ENCODE results near the gene TBC1D22B. TPM values are rescaled to one million over a fixed set of nuclear protein-coding genes. Genes with fewer than 3 reads are reported as not detected.

TBC1D22B gene
- polyA plus RNA-seq, 3 donors = 3.9 to 5.0 (median 4.9) TPM

DNA sequence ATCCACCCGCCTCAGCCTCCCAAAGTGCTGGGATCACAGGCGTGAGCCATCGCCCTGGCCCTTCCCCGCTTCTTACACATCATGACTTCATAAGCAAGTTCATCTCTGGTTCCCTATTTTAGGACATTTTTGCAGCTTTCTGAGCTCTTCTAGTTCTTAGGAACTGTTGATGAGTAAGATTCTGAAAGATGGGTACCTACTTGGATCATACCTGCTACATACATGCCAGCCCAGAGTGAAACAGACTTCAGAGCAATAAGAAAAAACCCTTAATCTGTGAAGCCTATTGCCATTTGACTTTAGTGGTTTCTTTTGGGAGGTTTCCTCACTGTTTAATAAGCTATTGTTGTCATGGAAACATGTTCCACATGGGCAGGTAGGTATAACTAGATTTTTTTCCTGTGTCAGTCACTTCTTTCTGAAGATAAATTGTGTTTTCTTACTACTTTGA lies 28.3 kb downstream of the TBC1D22B start:
- Mint-ChIP-seq H3K27ac (no peak overlapping the region), H3K4me3 (no peak overlapping the region), H3K27me3 (ENCODE audit: low read depth in 3 of 3) (peaks cover 0 to 2% (median 0%) of the 10 kb centered on the region in 3 donors), H3K9me3 (peaks cover 0 to 2% (median 0%) of the 10 kb centered on the region in 7 donors), H3K36me3 (peaks cover 71 to 90% of the 10 kb centered on the region in 2 donors), H3K4me1 (peaks cover 13% of the 10 kb centered on the region)
- H3K4me3 ChIP-seq (replicated peaks in 1 of 3; ENCODE audit: low read depth in 2 of 3, low read length in 3 of 3) = no peak overlapping the region
- H3K27me3 ChIP-seq (ENCODE audit: control insufficient read depth in 2 of 2, insufficient read depth in 2 of 2, low read length in 2 of 2) = no peaks in the 10 kb centered on the region
- no peak for DNase-seq
- no peaks in the 10 kb centered on the region for H4K20me1 ChIP-seq (ENCODE audit: insufficient read depth, low read length)
- TF ChIP-seq, protein P1, sequence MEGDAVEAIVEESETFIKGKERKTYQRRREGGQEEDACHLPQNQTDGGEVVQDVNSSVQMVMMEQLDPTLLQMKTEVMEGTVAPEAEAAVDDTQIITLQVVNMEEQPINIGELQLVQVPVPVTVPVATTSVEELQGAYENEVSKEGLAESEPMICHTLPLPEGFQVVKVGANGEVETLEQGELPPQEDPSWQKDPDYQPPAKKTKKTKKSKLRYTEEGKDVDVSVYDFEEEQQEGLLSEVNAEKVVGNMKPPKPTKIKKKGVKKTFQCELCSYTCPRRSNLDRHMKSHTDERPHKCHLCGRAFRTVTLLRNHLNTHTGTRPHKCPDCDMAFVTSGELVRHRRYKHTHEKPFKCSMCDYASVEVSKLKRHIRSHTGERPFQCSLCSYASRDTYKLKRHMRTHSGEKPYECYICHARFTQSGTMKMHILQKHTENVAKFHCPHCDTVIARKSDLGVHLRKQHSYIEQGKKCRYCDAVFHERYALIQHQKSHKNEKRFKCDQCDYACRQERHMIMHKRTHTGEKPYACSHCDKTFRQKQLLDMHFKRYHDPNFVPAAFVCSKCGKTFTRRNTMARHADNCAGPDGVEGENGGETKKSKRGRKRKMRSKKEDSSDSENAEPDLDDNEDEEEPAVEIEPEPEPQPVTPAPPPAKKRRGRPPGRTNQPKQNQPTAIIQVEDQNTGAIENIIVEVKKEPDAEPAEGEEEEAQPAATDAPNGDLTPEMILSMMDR (IDR thresholded peaks at IDR 0.05) = no peak
- H3K27ac ChIP-seq (ENCODE audit: low read depth in 1 of 2, low read length in 2 of 2) = no peak overlapping the region
- peaks cover 13 to 14% of the 10 kb centered on the region in 2 donors for H3K4me1 ChIP-seq (ENCODE audit: control insufficient read depth in 1 of 2, insufficient read depth in 2 of 2, low read length in 2 of 2)
- intact Hi-C loops (cut with micrococcal nuclease) = no loop called here
- H3K36me3 ChIP-seq (replicated peaks in 1 of 2; ENCODE audit: control insufficient read depth in 1 of 2, insufficient read depth in 2 of 2, low read length in 2 of 2) = peaks cover 55 to 91% of the 10 kb centered on the region in 2 donors
- peaks cover 10% of the 10 kb centered on the region for H3K79me2 ChIP-seq (ENCODE audit: insufficient read depth, low read length)
- WGBS (ENCODE audit: insufficient coverage) = no CpG with 5 or more reads among the region's 4 CpGs
- H3K4me2 ChIP-seq (replicated peaks; ENCODE audit: extremely low read depth, low read length, poor library complexity, severe bottlenecking) = no peak overlapping the region
- H3K9me3 ChIP-seq (replicated peaks in 1 of 2; ENCODE audit: control insufficient read depth in 1 of 2, insufficient read depth in 1 of 2, low read length in 2 of 2) = no peaks in the 10 kb centered on the region
- no peak overlapping the region for H3K9ac ChIP-seq (ENCODE audit: insufficient read depth, low read length, poor library complexity, severe bottlenecking)
- H2AFZ ChIP-seq (ENCODE audit: insufficient read depth, low read depth, low read length, poor library complexity, severe bottlenecking) = no peak overlapping the region

DNA sequence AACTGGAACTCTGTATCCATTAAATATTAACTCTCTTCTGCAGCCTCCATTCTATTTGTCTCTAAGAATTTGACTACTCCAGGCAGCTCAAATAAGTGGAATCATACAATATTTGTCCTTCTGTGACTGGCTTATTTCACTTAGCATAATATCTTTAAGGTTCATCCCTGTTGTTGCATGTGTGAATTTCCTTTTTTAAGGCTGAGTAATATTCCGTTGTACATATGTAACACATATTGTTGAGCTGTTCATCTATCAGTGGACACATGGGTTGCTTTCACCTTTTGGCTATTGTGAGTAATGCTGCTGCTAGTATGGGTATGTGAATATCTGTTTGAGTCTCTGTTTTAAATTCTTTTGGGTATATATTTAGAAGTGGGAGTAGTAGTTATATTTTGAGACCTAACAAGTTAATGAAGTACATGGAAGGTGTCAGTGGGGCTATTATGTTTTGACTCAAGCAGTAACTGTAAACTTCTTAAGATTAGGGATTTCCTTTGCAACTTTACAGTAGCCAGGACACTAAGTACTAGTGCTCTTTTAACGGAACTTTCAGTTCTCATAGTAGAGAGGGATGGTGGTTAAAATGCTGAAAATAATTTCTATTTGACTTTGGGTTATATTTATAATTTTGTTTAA lies 30.1 kb downstream of the TBC1D22B start:
- no peaks in the 10 kb centered on the region for H3K4me1 ChIP-seq (ENCODE audit: control insufficient read depth in 1 of 2, insufficient read depth in 2 of 2, low read length in 2 of 2)
- no peaks in the 10 kb centered on the region for H4K20me1 ChIP-seq (ENCODE audit: insufficient read depth, low read length)
- Mint-ChIP-seq H3K4me3 (no peak overlapping the region), H3K4me1 (no peaks in the 10 kb centered on the region), H3K9me3 (peaks cover 0 to 1% (median 0%) of the 10 kb centered on the region in 7 donors), H3K27ac (no peak overlapping the region), H3K36me3 (peaks cover 72 to 89% of the 10 kb centered on the region in 2 donors), H3K27me3 (ENCODE audit: low read depth in 3 of 3) (no peaks in the 10 kb centered on the region)
- no peaks in the 10 kb centered on the region for H3K79me2 ChIP-seq (ENCODE audit: insufficient read depth, low read length)
- no peak overlapping the region for H3K4me2 ChIP-seq (replicated peaks; ENCODE audit: extremely low read depth, low read length, poor library complexity, severe bottlenecking)
- WGBS (ENCODE audit: insufficient coverage) = 100% methylated on average over 1 of the region's 2 CpGs
- peaks cover 70 to 97% of the 10 kb centered on the region in 2 donors for H3K36me3 ChIP-seq (replicated peaks in 1 of 2; ENCODE audit: control insufficient read depth in 1 of 2, insufficient read depth in 2 of 2, low read length in 2 of 2)
- no peak overlapping the region for H3K4me3 ChIP-seq (replicated peaks in 1 of 3; ENCODE audit: low read depth in 2 of 3, low read length in 3 of 3)
- intact Hi-C loops (cut with micrococcal nuclease) = no loop called here
- DNase-seq = no peak
- H2AFZ ChIP-seq (ENCODE audit: insufficient read depth, low read depth, low read length, poor library complexity, severe bottlenecking) = no peak overlapping the region
- no peaks in the 10 kb centered on the region for H3K27me3 ChIP-seq (ENCODE audit: control insufficient read depth in 2 of 2, insufficient read depth in 2 of 2, low read length in 2 of 2)
- H3K9me3 ChIP-seq (replicated peaks in 1 of 2; ENCODE audit: control insufficient read depth in 1 of 2, insufficient read depth in 1 of 2, low read length in 2 of 2) = no peaks in the 10 kb centered on the region
- no peak overlapping the region for H3K27ac ChIP-seq (ENCODE audit: low read depth in 1 of 2, low read length in 2 of 2)
- H3K9ac ChIP-seq (ENCODE audit: insufficient read depth, low read length, poor library complexity, severe bottlenecking) = no peak overlapping the region
- TF ChIP-seq, protein P1 (IDR thresholded peaks at IDR 0.05) = no peak
